ENCODE results near the gene CERT1. TPM values are rescaled to one million over a fixed set of nuclear protein-coding genes. Genes with fewer than 3 reads are reported as not detected.

Gene CERT1
- total and polyA plus RNA-seq, 12 donors = 6.3 to 47.6 (median 37.5) TPM

- intact Hi-C loops (cut with DNase I) = no loop called here
- 71 to 82% methylated on average over 2 of the region's 2 CpGs for WGBS, 2 donors
- TF ChIP-seq CTCF (IDR thresholded peaks at IDR 0.05) = no peak
- Histone ChIP-seq H3K27ac (no peak overlapping the region), H3K4me3 (no peak overlapping the region), H3K36me3 (peaks cover 0 to 9% (median 0%) of the 10 kb centered on the region in 9 donors), H3K9me3 (peaks cover 0 to 16% (median 6%) of the 10 kb centered on the region in 11 donors), H3K4me1 (peaks cover 0 to 6% (median 0%) of the 10 kb centered on the region in 9 donors), H3K27me3 (no peaks in the 10 kb centered on the region)
- ATAC-seq = no peak
- DNase-seq = no peak
Measured at GRCh38 chr5:75438722-75439121, 72.7 kb downstream of the CERT1 start.

- no peak for TF ChIP-seq CTCF (IDR thresholded peaks at IDR 0.05)
- DNase-seq = no peak
- Histone ChIP-seq H3K4me1 (peaks cover 0 to 6% (median 0%) of the 10 kb centered on the region in 9 donors), H3K36me3 (peaks cover 0 to 4% (median 0%) of the 10 kb centered on the region in 9 donors), H3K9me3 (no peaks in the 10 kb centered on the region), H3K27me3 (no peaks in the 10 kb centered on the region), H3K27ac (no peak overlapping the region), H3K4me3 (no peak overlapping the region)
- intact Hi-C loops (cut with DNase I) = no loop called here
- no peak for ATAC-seq
Measured at GRCh38 chr5:75435096-75435495, 76.3 kb downstream of the CERT1 start.

GRCh38 chr5:75433814-75434506 is 77.5 kb downstream of the CERT1 start:
- WGBS, 2 donors = 68 to 84% methylated on average over 3 of the region's 3 CpGs
- Histone ChIP-seq H3K27me3 (no peaks in the 10 kb centered on the region), H3K36me3 (peaks cover 0 to 4% (median 0%) of the 10 kb centered on the region in 9 donors), H3K4me1 (peaks cover 0 to 6% (median 0%) of the 10 kb centered on the region in 9 donors), H3K4me3 (no peak overlapping the region), H3K27ac (no peak overlapping the region), H3K9me3 (no peaks in the 10 kb centered on the region)
- intact Hi-C loops (cut with DNase I) = no loop called here
- TF ChIP-seq CTCF (IDR thresholded peaks at IDR 0.05) = no peak
- ATAC-seq (no peak), DNase-seq (no peak)

GRCh38 chr5:75414241-75414640 is 97.2 kb downstream of the CERT1 start:
- Histone ChIP-seq H3K36me3 (peaks cover 0 to 82% (median 18%) of the 10 kb centered on the region in 9 donors), H3K27me3 (no peaks in the 10 kb centered on the region), H3K4me3 (no peak overlapping the region), H3K4me1 (peaks cover 0 to 9% (median 0%) of the 10 kb centered on the region in 9 donors), H3K27ac (no peak overlapping the region), H3K9me3 (no peaks in the 10 kb centered on the region)
- WGBS, 2 donors = 88 to 95% methylated on average over 1 of the region's 1 CpG
- TF ChIP-seq CTCF (IDR thresholded peaks at IDR 0.05) = no peak
- intact Hi-C loops (cut with DNase I) = no loop called here
- DNase-seq (no peak), ATAC-seq (no peak)

Measured in heart right ventricle (tissue), 16 donors.